HG02623 (cell line): Measurements from ENCODE around the gene PCYT1B.
"Not testable (repeated sequence)": the region's sequence is repeated elsewhere in the genome, so short reads cannot be mapped to it uniquely, and the experiment has no call there.

Experiments used
- ATAC-seq: cut with Tn5 transposase; IDR thresholded peaks from one replicate; pipeline ENCODE4 v1.9.1; 2021; ENCODE audit warnings: moderate library complexity; ENCODE audit not compliant: unreplicated experiment

PCYT1B gene

DNA sequence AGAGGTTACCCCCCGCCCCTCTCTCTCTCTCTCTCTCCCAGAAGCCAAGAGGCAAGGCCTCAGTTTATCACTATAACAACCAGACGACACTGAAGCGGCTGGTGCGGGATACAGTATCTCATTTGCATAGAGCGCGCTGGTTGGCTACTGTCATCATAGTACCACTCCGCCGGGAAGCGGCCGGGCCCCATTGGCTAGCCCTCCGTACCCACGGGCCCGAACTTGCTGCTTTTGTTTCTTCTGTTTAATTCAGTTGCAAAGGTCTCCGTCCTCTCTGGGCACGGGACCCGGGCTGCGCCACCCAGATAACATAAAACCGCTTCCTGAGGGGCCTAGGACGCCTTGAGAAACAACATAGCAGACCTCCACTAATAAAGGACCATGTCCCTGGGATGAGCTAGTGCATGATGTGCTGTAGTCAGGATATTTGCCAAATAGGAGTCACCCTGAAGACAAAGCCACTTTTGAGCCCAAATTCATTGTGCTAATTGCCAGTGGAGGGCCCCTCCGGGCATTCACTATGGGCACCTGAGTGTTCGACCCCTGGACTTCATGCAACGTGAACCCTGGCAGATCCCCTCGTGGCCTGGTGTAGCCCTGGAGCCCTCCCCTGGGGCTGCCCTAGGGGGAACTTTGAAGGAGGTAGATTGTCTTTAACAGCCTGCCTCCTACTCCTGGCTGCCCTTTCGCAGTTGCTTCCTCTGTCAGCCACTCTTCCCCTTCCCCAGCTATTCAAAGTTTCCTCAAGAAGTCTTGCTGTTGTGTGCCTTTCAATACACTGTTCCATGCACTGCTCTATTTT lies at the start of gene PCYT1B:
Gene PCYT1B (minus strand): TSS at position 91 of the 802 bp plus-strand sequence. CDS start 242 bp downstream, outside the sequence.
- peak; percentile 81 for ATAC-seq

DNA sequence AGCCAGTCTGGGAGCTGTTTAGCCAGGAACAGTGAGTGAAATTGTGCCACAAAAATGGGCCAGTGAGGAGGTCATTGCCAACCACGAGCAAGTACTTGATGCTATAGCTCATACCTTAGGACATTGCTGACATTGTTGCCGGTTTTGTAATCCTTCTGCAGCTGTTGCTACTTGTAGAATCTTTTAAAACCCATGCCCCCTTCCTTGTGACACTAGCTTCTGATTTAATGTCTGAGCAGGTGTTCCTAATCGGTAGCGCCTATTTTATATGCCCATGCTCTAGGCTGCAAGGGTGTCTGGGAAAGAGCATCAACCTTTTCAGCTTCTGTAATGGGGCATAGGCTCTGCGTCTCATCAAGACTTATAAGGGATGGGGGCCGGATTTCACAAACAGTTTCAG lies 49.1 kb upstream of the PCYT1B start:
- no peak for ATAC-seq

DNA sequence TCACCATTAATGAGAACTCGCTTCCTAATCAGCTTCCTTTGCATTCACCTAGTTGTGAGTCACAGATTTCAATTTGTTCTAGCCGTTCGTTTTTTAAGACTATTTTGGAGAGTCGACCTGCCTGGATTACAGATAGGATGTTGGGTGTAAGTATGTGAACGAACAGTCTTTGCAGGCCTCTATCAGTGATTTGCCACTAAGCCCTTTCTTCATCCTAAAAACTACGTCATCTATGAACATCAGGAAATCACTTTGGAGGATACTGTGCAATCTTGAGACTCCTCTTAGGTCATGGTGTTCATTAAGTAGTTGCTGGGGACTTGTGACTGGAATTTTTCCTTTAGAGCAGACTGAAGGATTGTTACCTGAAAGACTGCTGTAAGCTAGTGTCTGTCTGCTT lies 47.7 kb upstream of the PCYT1B start:
- ATAC-seq = no peak

DNA sequence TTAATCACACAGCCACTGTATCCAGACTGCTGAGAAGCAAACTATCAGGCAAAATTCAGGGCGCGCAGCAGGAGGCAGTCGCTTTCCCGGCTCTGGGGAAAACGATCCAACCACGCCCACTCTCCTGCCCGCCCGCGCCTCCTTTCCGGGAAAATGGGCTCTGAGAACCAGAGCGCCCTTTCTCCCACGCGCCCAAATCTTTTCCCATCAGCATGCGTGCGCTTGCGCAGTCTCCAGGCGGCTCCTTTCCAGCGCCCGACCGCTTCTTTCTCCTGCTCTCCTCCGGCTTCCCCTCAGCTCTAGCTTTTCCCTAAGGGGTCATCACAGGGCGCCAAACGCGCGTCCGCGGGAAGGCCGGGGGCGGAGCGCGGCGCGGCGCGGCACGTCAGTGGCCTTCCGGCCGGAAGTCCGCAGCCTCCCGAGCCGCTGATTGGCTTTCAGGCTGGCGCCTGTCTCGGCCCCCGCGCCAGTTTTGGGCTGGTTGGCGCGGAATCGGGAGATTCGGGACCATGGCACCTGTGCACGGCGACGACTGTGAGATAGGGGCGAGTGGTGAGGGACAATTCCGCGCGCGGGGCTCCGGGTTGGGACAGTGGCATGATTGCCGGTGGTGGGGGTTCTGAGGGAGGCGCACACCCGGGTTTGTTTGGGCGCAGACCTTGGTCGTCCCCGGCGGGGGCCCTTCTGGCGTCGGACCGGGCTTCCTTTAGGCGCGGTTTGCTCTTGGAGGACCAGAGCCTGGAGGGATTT lies 46.5 kb upstream of the PCYT1B start, which contains the start of gene POLA1:
Gene POLA1 (plus strand): TSS at position 466 of the 750 bp plus-strand sequence. CDS start 44 bp downstream, at position 510.
- ATAC-seq = peak; percentile 96

DNA sequence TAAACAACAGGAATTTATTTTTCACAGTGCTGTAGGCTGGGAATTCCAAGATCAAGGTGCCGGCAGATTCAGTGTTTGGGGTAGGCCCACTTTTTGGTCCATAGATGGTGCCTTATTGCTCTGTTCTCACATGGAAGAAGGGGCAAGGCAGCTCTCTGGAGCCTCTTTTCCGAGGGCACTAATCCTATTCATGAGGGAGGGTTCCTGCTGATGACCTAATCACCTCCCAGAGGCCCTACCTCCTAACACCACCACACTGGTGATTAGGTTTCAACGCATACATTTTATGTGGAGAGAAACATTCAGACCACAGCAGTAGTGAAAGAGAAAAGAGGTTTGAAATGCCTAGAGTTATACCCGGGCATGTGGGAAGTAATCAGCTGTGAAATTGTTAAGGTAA lies 45.2 kb upstream of the PCYT1B start:
- no peak for ATAC-seq

DNA sequence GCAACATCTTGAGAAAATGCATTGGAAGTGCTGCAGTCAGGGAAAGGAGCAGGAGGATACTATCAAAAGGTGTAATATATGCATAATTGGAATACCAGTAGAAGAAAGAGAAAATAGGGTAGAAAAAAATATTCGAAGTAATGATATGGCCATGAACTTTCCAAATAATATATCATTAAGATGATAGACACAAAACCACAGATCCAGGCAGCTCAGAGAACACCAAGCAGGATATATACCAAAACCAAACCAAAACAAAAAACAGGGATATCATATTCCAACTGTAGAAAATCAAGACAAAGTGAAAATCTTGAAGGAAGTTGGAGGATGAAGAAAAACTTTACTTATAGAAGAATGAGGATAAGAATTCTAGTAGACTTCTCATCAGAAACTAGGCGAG lies 36.9 kb upstream of the PCYT1B start:
- no peak for ATAC-seq

DNA sequence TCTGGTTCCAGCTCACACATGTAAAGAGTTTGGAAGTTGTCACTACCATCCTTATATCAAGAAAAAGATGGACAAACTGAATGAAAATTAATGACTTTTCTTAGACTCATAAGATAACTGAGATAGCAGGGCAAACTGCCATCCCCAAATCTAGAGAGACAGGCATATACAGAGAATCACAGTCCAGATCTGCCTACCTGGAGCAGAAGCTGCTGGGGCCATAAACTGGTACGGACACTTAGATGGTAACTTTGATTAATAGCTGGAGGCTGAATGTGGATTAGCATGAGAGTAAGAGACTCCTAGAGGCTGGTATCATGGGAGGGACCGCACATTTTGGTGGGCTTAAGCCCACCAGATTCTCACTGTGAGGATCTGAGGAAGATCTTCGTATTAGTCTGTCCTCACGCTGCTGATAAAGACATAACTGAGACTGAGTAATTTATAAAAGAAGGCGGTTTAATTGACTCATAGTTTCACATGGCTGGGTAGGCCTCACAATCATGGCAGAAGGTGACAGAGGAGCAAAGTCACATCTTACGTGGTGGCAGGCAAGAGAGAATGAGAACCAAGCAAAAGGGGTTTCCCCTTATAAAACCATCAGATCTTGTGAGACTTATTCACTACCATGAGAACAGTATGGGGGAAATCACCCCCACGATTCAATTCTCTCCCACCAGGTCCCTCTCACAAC lies 35.7 kb upstream of the PCYT1B start:
- no peak for ATAC-seq

DNA sequence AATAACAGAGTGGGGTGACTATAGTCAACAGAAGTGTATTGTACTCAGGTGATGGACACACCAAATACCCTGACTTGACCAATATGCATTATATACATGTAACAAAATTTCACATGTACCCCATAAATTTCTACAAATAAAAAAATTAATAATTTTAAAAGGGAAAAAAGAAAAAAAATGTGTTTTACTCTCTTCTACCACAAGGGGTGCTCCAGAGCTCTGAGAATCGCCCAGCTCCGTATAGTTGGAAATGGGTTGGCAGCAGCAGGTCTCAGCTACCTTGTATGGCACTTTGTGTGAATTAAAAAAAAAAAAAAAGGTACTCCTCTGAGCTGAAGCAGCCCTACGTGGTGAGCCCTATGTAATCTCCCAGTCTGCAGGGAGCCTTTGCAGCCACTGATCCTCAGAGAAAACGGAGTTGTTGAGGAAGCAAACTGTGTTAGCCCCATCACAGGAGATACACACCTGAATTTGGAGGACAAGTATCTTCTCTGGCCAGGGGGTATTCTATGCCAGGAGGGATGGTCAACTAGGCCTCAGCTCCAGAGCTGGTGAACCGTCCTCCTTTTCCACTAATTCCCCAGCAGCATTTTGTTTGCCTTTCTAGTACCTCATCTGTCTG lies 29.4 kb upstream of the PCYT1B start:
- no peak for ATAC-seq

DNA sequence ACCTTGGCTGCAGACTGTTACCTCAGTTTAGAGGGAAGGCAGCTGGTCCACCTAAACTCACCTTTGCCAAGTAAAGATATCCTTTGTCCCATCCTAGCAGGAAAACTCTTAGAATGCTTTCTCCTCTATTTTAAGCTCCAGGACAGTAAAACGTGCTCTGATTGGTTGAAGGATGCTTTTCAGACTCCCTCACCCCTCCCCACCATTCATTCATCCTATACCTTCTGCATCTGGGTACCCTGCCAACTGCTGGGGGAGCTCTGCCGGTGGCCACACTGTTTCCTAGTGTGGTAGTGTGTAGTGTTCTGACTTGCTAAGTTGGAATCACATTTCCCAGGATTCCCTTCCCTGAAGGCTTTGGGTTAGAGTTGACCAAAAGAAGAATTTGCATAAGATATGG lies 26.3 kb upstream of the PCYT1B start:
- no peak for ATAC-seq

DNA sequence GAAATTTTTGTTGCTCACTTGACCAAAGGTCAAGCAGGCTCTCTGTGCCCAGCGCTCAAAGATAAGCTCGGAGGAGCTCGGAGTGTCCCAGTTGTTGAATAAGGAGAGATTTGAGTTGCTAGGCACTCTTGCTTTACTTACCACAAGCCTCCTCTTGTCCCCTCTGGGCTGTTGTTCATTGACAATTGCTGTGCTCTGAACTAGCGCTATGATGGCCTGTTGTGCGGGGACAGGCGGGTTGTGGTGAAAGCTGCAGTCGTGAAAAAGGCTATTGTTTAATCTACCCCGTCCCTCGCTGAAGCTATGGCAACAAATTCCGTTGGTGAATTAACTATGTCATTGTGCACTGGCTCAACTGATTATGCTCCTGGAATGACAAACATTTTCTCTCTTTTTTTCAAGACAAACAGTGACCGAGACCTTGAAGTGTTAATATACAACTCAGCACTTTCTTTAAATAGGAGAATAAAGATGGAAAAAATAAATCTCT lies 25.6 kb upstream of the PCYT1B start:
- no peak for ATAC-seq

DNA sequence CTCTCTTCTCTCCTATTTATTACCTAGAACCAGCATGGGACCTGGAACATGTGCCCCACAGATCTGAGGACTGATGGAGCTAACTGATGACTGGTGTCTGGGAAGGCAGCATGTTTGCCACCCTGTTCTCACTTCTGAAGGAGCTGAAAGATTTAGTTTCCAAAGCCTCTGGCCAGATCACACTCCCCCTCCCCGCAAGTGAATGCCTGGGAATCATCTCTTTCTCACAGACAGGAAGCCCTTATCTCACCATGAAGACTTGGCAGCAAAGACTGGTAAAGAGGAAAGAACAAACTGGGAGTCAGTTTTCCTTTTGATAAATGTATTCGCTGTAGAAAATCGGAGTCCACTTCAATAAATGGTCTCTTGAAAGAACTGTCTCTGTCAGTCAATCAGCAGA lies 21.0 kb upstream of the PCYT1B start:
- ATAC-seq = no peak

DNA sequence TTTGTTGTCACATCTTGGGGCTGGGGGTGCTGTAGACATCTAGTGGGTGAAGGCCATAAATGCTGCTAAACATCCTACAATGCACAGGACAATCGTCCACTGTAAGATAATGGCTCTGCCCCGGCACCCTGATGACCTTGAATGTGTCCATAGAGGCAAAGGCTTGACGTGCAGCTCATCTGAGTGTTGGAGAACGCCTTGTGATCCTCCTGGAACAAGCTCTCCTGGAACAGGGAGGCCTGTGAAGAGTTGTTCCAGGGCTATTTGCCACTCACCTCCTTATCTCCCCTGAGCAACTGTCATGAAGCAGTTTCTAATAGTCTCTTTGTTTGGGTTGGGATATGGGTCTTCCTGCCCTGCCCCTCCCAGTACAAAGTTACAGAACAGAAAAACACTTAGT lies 15.2 kb upstream of the PCYT1B start:
- no peak for ATAC-seq

DNA sequence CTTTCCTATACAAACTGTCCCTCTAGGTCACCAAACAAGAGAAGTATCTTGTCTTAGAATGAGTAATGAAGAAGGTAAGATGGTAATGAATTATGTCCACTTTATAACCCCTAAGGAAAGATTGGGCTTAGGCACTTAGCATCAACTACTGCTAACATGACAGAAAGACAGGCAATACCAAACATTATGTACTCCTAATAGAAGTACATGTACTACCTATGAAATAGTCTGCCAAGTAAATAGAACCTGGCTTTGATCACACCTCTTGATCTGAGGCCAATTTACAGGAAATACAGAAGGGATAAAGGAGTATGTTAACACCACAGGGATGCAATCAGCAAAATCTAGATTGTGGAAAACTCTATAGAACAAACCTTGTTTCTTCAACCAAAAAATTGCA lies 14.1 kb upstream of the PCYT1B start:
- no peak for ATAC-seq

DNA sequence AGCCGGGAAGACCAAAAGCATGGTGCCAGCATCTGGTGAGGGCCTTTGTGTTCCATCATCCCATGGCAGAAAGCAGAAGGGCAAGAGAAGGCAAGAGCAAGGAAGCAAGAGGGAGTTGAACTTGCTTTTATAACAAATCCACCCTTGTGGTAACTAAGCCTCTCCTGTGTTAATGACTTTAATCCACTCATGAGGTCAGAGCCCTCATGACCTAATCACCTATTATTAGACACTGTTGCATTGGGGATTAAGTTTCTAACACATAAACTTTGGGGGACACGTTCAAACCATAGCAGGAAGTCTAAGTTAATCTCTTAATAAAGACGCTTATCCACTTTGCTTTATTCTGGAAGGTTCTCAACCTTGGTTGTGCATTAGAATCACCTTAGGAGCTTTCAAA lies 12.5 kb upstream of the PCYT1B start:
- no peak for ATAC-seq

DNA sequence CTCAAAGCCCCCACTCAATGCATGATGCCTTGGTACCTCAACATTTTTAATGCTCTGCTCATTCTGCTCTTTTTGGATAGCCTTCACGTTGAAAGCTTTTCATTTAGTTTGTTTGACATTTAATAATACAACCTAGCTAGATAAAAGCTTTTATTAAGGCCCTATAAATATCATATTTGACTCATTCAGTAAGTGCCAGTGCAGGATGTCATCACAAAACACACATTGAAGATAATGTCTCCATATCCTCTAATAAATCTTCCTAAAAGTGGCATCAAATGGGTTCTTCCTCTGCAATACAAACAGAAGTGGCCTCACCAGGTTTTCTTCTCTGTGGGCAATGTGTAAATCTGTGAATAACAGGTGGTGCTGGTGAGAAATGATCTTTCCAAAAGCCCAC lies 12.0 kb upstream of the PCYT1B start:
- ATAC-seq = no peak

DNA sequence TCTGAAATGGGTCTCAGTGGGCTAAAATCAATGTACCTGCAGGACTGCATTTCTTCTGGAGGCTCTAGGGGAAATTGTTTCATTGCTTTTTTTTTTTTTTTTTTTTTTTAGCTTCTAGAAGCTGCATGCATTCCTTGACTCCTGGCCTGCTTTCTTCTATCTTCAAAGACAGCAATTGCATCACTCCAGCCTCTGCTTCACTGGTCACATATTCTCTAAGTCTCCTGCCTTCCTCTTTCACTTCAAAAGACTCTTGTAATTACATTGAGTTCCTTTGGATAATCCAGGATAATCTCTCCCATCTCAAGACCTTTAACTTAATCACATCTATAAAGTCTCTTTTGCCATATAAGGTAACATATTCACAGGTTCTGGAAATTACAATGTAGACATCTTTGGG lies 11.3 kb upstream of the PCYT1B start:
- no peak for ATAC-seq

DNA sequence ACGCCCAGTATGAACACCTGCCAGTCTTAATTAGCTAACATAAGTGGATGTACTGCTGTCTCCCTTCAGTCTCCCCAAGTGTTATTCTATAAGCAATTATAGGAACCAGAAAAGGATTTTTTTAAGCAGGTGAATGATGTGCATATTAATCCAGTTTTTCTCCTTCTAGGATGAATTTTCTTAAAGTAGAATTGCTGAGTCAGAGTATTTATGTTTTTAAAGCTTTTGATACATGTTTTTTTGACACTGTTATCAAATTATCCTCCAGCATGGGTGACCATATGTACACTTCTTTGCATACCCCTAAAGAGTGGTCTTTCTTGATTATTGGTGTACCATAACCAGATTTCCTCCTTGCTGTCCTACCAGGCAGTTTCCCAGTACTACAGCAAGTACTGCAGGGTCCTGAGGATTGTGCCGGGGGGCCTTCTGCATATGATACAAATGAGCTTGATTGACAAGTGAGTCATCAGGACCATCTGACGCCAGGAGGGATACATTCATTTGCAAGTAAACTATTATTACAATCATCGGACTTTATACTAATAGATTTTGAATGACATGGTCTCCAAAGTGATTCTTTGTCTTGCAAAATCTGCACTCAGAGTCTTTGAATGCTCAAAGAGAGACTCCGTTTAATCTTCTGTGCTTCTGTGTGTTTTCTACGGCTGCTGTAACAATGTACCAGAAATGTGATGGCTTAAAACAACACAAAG lies 10.7 kb upstream of the PCYT1B start:
- no peak for ATAC-seq

DNA sequence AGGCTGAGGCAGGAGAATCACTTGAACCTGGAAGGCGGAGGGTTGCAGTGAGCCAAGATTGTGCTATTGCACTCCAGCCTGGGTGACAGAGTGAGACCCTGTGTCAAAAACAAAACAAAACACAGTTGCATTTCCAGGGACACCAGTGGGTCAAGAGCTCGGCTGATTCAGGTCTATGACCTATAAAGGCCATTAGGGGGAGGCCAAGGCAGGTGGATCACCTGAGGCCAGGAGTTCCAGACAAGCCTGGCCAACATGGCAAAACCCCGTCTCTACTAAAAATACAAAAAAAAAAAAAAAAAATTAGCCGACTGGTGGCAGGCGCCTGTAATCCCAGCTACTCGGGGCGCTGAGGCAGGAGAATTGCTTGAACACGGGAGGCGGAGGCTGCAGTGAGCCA lies 8.5 kb upstream of the PCYT1B start:
- ATAC-seq = not testable (repeated sequence)

DNA sequence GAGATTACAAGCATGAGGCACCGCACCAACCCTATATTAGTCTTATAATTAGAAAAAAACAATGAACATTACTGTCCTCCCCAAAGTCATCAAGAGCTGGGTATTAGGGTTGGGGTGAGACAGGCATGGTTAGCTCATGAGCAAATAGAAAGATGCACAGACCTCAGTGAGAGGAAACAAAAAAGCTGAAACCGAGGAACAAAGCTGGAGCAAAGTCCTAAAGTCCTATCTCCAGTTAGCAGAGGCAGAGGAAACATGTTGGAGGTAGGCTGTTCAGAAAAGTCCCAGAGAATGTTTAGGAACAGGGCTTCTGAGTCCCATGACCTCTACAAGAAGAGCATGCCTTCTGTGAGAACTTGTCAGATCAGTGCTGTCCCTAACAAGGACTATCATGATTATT lies 4.6 kb upstream of the PCYT1B start:
- ATAC-seq = no peak

DNA sequence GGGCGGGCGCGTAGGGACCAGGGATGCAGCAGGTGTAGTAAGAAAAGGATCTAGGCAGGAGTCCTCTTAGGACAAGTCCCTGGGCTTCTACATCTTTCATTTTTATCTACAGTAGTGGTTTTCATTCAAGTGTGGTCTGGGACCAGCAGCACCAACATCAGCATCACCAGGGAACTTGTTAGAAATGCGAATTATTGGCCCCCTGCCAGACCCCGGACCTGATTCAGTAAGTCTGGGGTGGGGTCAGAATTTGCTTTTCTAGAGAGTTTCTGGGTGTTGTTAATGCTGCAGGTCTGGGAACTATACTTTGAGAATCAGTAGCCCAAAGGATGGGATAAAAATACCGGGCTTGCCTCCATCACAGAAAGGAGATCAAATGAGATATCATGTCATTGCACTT lies 1.3 kb upstream of the PCYT1B start:
- ATAC-seq = no peak
